SIG-M5 treated with dmso at 0.1 percent for 504 hours (cell line): ENCODE data around the gene CDH4.
"Not testable (repeated sequence)": the region's sequence is repeated elsewhere in the genome, so short reads cannot be mapped to it uniquely, and the experiment has no call there.

Experiments used
- DNase-seq: peaks from one replicate; lab custom pipeline; 2025; ENCODE audit not compliant: unreplicated experiment; lab: John Stamatoyannopoulos, UW

Gene CDH4

GRCh38 chr20:61957961-61958715 is 706.1 kb downstream of the CDH4 start:
- no peak for DNase-seq

DNA sequence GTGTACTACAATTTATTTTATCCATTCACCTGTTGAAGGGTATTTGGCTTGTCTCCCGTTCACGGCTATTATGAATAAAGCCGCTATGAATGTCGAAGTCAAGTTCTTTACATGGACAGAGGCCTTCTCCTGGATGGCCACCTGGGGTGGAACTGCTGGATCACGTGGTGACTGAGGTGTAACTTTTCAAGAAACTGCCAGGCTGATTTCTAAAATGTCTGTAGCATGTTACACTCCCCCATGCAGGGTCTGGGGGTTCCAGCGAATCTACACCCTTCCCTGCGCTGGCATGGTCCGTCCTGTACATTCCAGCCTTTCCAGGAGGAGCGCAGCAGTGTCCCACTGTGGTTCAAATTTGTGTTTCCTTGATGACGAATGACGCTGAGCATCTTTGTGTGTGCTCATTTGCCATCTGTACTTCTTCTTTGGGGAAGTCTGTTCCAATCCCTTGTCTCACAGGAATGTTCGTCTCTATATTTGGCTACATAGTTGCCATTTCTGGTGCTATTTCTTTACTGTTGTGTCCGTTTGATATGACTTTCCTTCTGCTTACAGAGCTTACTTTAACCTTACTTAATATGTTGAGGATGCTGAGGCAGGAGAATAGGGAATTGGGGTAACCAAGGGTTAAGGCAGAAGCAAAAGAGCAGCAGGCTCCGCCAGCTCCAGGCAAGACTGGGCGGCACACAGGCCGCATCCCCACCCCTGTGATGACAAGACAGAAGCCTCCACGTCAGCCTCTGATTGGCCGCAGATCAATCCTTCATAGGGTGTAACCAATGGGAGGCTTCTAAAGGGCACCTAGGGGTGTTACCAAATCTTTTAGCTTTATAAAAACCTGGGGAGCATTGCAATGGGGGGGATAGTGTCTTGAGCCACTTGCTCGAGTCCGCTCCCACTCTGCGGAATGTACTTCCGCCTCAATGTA is 707.0 kb downstream of the CDH4 start:
- no peak for DNase-seq

DNA sequence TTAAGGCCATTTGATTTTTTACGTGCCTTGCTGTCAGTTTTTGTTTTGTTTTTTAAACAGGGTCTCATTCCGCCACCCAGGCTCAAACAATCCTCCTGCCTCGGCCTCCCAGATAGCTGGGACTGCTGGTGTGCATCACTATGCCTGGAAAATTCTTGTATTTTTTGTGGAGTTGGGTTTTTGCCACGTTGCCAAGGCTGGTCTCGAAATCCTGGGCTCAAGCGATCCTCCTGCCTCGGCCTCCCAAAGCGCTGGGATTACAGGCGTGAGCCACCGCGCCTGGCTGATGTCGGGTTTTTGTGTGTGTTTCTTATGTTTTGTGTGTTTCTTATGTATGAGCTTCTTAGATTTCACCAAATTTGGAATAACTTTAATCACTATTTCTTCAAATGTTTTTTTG is 708.8 kb downstream of the CDH4 start:
- no peak for DNase-seq

- no peak for DNase-seq
These were observed 711.1 kb downstream of the CDH4 start for GRCh38 chr20:61963149-61963548.

DNA sequence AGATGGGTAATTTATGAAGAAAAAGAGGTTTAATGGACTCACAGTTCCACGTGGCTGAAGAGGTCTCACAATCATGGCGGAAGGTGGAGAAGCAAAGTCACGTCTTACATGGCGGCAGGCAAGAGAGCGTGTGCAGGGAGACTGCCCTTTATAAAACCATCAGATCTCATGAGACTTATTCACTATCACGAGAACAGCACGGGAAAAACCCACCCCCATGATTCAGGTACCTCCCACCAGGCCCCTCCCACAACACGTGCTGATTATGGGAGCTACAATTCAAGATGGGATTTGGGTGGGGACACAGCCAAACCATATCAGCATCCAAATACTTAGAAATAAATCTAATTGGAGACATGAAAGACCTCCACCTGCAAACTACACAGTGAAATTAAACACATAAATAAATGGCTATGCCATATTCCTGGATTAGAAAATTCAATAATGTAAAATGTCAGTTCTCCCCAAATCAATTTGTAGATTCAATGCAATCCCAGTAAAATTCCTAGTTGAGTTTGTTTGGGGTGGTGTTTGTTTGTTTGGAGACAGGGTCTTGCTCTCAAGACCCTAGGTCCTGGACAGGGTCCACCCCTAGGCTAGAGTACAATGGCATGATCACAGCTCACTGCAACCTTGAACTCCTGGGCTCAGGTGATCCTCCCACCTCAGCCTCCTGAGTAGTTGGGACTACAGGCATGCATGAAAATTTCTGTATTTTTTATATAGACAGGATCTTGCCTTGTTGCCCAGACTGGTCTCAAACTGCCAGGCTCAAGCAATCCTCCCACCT is 712.0 kb downstream of the CDH4 start:
- DNase-seq, result no peak

- DNase-seq, result no peak
These were observed 712.9 kb downstream of the CDH4 start for GRCh38 chr20:61964675-61965605.

DNA sequence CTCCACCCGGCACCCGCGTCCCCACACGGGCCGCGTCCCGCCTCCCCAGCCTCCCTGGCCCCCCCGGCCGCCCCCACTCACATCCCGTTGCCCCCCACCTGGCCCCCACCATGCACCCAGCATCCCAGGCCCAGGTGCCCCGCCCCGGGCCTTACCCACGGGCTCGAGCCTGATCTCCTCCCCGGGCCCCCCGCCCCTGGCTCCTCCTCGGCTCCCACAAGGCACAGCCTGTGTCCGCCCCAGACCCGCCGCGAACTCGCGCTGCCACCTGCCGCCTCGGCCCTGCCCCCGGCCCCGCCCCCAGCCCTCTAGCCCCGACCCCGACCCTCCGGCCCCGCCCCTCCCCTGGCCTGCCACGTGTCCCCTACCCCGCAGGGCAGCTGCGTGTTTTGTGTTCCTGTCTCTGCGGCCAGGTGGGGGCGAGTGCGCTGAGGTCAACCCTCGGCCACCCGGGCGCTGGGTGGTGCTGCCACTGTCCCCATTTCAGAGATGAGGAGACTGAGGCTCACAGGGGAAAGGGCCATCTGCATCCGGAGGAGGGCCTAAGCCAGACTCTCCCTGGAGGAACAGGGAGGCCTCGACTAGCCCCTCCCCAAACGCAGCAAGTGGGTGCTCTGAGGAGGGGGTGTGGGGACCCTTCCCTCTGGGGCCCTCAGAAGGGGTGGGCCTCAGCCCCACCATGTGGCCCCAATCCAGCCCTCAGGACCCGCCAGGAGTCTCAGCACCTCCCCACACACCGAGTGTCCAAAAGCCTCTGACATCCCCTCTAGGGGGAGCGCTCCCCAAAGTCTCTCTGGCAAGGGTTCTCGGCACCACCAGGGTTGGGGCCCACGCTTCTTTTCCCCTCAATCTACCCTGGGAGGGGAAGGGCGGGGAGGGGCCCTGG is 713.8 kb downstream of the CDH4 start:
- no peak for DNase-seq

GRCh38 chr20:61966492-61967244 is 714.6 kb downstream of the CDH4 start:
- no peak for DNase-seq

GRCh38 chr20:61967300-61967699 is 715.2 kb downstream of the CDH4 start:
- no peak for DNase-seq

GRCh38 chr20:61968036-61968810 is 716.2 kb downstream of the CDH4 start:
- no peak for DNase-seq

- no peak for DNase-seq
These were observed 716.9 kb downstream of the CDH4 start for GRCh38 chr20:61968932-61969331.

GRCh38 chr20:61969806-61970205 is 717.7 kb downstream of the CDH4 start:
- DNase-seq, result no peak

DNA sequence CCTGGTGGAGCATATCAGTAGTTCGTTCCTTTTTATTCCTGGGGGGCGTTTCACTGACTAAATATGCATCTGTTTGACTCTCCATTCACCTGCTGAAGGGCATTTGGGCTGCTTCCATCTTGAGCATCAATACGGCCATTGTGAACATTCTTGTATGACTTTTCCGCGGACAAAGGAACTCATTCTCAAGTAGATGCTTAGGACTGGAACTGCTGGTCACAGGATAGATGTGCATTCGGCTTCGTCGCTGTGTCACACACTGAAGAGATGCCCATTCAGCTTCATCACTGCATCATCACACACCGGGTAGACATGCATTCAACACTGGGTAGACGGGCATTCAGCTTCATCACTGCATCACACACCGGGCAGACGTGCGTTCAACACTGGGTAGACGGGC is 718.3 kb downstream of the CDH4 start:
- DNase-seq, result no peak

- DNase-seq, result not testable (repeated sequence)
These were observed 719.5 kb downstream of the CDH4 start for GRCh38 chr20:61971595-61971994.

DNA sequence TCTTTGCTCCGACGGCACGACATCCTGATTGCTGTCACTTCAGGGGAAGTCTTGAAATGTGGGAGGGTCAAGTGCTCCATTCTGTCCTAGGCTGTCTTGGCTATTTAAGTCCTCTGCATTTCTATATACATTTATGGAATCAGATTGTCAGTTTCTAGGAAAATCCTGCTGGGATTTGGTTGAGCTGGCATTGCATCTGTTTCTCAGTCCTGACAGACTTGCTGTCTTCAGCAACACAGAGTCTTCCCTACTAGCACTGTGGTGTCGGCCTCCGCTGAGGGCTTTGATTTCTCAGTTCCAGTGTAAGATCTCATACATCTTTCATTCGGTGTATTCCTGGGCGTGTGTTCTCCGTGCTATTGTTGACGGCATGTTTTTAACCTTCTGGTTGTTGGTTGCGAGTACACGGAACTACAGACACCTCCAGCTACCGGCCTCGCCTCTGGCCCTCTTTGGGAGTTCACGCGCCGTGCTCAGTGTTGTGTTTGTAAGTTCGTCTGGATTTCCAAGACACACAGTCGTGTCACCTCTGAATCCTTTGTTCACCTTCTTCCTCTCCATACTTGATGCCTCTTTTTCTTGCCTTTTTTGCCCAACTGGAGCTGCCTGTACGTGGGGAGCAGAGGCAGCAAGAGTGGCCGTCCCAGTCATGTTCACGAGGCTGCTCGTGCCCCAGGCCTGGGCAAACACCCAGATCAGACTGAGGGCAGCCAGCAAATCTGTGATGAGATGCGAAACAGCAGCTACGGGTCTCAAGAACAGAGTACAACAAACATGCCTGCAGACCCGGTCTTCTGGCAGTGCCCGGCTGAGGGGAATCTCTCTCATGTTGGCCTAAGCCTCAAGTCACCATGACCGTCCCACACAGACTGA is 720.8 kb downstream of the CDH4 start:
- no peak for DNase-seq

GRCh38 chr20:61973515-61974356 is 721.7 kb downstream of the CDH4 start:
- DNase-seq, result no peak
